ENCODE measurements around the gene STK31.
"Not testable (repeated sequence)": the region's sequence is repeated elsewhere in the genome, so short reads cannot be mapped to it uniquely, and the experiment has no call there.

STK31 gene

GRCh38 chr7:23810099-23810498, 100.1 kb downstream of the STK31 start:
- no peak overlapping the region for H3K27ac ChIP-seq
- TF ChIP-seq CTCF (conservative IDR thresholded peaks at IDR 0.05), result no peak

GRCh38 chr7:23811540-23811939, 101.5 kb downstream of the STK31 start:
- peak; percentile 20; the same call in 1 of the 2 replicates for TF ChIP-seq CTCF (conservative IDR thresholded peaks at IDR 0.05)
- H3K27ac ChIP-seq, result no peak overlapping the region

- H3K27ac ChIP-seq, result not testable (repeated sequence)
Observed at GRCh38 chr7:23828125-23828524, 118.1 kb downstream of the STK31 start.

GRCh38 chr7:23832733-23833132, 122.7 kb downstream of the STK31 start:
- H3K27ac ChIP-seq, result not testable (repeated sequence)

GRCh38 chr7:23833405-23833804, 123.4 kb downstream of the STK31 start:
- TF ChIP-seq CTCF (conservative IDR thresholded peaks at IDR 0.05), result no peak
- H3K27ac ChIP-seq, result no peak overlapping the region

- not testable (repeated sequence) for H3K27ac ChIP-seq
Observed at GRCh38 chr7:23844837-23845236, 134.8 kb downstream of the STK31 start.

- TF ChIP-seq CTCF (conservative IDR thresholded peaks at IDR 0.05), result no peak
- H3K27ac ChIP-seq, result no peak overlapping the region
Observed at GRCh38 chr7:23852135-23852534, 142.1 kb downstream of the STK31 start.

- TF ChIP-seq CTCF (conservative IDR thresholded peaks at IDR 0.05), result no peak
- no peak overlapping the region for H3K27ac ChIP-seq
Observed at GRCh38 chr7:23852988-23853387, 143.0 kb downstream of the STK31 start.

GRCh38 chr7:23863209-23863787, 153.3 kb downstream of the STK31 start:
- 0 out of 2 replicates have a peak overlapping the region, but pooled peaks have one; percentile 9 for H3K27ac ChIP-seq
- TF ChIP-seq CTCF (conservative IDR thresholded peaks at IDR 0.05), result peak; percentile 91
